ENCODE measurements around the gene RNU6-9. TPM values are rescaled to one million over a fixed set of nuclear protein-coding genes. Genes with fewer than 3 reads are reported as not detected.

The RNU6-9 gene
- total and polyA plus RNA-seq, 2 donors (not counting 1 experiment from before 2014, with no cell fraction given) = not detected

Small RNAs within 50 kb of the gene (small RNA-seq; reads per million reads assigned to genes)
- 4.6 reads per million, percentile 65 among the genes with 10 or more reads in this experiment for gene RNU6-9 (ENCODE audit: insufficient read length, low read depth, low replicate concordance)

Other genes with a start within 250 kb of the RNU6-9 start
- 74.3 and 88.8 TPM in 2 replicates for gene RNF126, start 230.3 kb upstream of the RNU6-9 start, total RNA-seq
- gene RNF126, start 230.3 kb upstream of the RNU6-9 start, polyA plus RNA-seq = 99.6 and 118 TPM in 2 replicates
- gene FSTL3, start 217.1 kb upstream of the RNU6-9 start, total RNA-seq = 5.6 and 5.8 TPM in 2 replicates
- 2.6 and 5.8 TPM in 2 replicates for gene FSTL3, start 217.1 kb upstream of the RNU6-9 start, polyA plus RNA-seq
- gene PRSS57, start 198.0 kb upstream of the RNU6-9 start, total RNA-seq = not detected in 2 replicates
- not detected in 2 replicates for gene PRSS57, start 198.0 kb upstream of the RNU6-9 start, polyA plus RNA-seq
- gene PALM, start 184.5 kb upstream of the RNU6-9 start, total RNA-seq = not detected in 2 replicates
- gene PALM, start 184.5 kb upstream of the RNU6-9 start, polyA plus RNA-seq = 0.15 and 0.53 TPM in 2 replicates
- gene MISP, start 142.4 kb upstream of the RNU6-9 start, total RNA-seq = not detected in 2 replicates
- not detected in 2 replicates for gene MISP, start 142.4 kb upstream of the RNU6-9 start, polyA plus RNA-seq
- 304 and 309 TPM in 2 replicates for gene PTBP1, start 96.0 kb upstream of the RNU6-9 start, total RNA-seq
- gene PTBP1, start 96.0 kb upstream of the RNU6-9 start, polyA plus RNA-seq = 137 and 154 TPM in 2 replicates
- gene PLPPR3, start 71.5 kb upstream of the RNU6-9 start, total RNA-seq = not detected in 2 replicates
- gene PLPPR3, start 71.5 kb upstream of the RNU6-9 start, polyA plus RNA-seq = not detected in 2 replicates
- gene AZU1, start 65.6 kb upstream of the RNU6-9 start, total RNA-seq = 0.44 and 0.70 TPM in 2 replicates
- 0.13 and 0.59 TPM in 2 replicates for gene AZU1, start 65.6 kb upstream of the RNU6-9 start, polyA plus RNA-seq
- not detected in 2 replicates for gene PRTN3, start 52.5 kb upstream of the RNU6-9 start, total RNA-seq
- gene PRTN3, start 52.5 kb upstream of the RNU6-9 start, polyA plus RNA-seq = not detected in 2 replicates
- gene ELANE, start 41.2 kb upstream of the RNU6-9 start, total RNA-seq = not detected in 2 replicates
- 0.18 TPM in 1 of 2 replicates, not detected in the other for gene ELANE, start 41.2 kb upstream of the RNU6-9 start, polyA plus RNA-seq
- 0.79 and 0.87 TPM in 2 replicates for gene CFD, start 33.8 kb upstream of the RNU6-9 start, total RNA-seq
- 2.9 and 6.6 TPM in 2 replicates for gene CFD, start 33.8 kb upstream of the RNU6-9 start, polyA plus RNA-seq
- gene MED16, start 297 bp upstream of the RNU6-9 start, total RNA-seq = 85.0 and 88.6 TPM in 2 replicates
- 60.3 and 85.3 TPM in 2 replicates for gene MED16, start 297 bp upstream of the RNU6-9 start, polyA plus RNA-seq
- 165 and 176 TPM in 2 replicates for gene R3HDM4, start 19.7 kb downstream of the RNU6-9 start, total RNA-seq
- 168 and 185 TPM in 2 replicates for gene R3HDM4, start 19.7 kb downstream of the RNU6-9 start, polyA plus RNA-seq
- 0.56 and 0.79 TPM in 2 replicates for gene KISS1R, start 23.8 kb downstream of the RNU6-9 start, total RNA-seq
- 0.55 and 1.3 TPM in 2 replicates for gene KISS1R, start 23.8 kb downstream of the RNU6-9 start, polyA plus RNA-seq
- gene ARID3A, start 32.6 kb downstream of the RNU6-9 start, total RNA-seq = 60.5 and 66.7 TPM in 2 replicates
- 16.5 and 22.9 TPM in 2 replicates for gene ARID3A, start 32.6 kb downstream of the RNU6-9 start, polyA plus RNA-seq
- 50.5 and 60.5 TPM in 2 replicates for gene WDR18, start 90.9 kb downstream of the RNU6-9 start, total RNA-seq
- gene WDR18, start 90.9 kb downstream of the RNU6-9 start, polyA plus RNA-seq = 29.6 and 48.5 TPM in 2 replicates
- 0.10 and 0.42 TPM in 2 replicates for gene GRIN3B, start 106.9 kb downstream of the RNU6-9 start, total RNA-seq
- gene GRIN3B, start 106.9 kb downstream of the RNU6-9 start, polyA plus RNA-seq = 0.07 and 0.10 TPM in 2 replicates
- gene TMEM259, start 127.6 kb downstream of the RNU6-9 start, total RNA-seq = 373 and 377 TPM in 2 replicates
- 607 and 730 TPM in 2 replicates for gene TMEM259, start 127.6 kb downstream of the RNU6-9 start, polyA plus RNA-seq
- not detected in 2 replicates for gene RNU6-2, start 128.0 kb downstream of the RNU6-9 start, total RNA-seq
- gene RNU6-2, start 128.0 kb downstream of the RNU6-9 start, polyA plus RNA-seq = not detected in 2 replicates
- gene CNN2, start 133.1 kb downstream of the RNU6-9 start, total RNA-seq = 186 and 198 TPM in 2 replicates
- gene CNN2, start 133.1 kb downstream of the RNU6-9 start, polyA plus RNA-seq = 301 and 325 TPM in 2 replicates
- gene ABCA7, start 146.6 kb downstream of the RNU6-9 start, total RNA-seq = 192 and 206 TPM in 2 replicates
- 281 and 425 TPM in 2 replicates for gene ABCA7, start 146.6 kb downstream of the RNU6-9 start, polyA plus RNA-seq
- gene ARHGAP45, start 173.7 kb downstream of the RNU6-9 start, total RNA-seq = 490 and 523 TPM in 2 replicates
- gene ARHGAP45, start 173.7 kb downstream of the RNU6-9 start, polyA plus RNA-seq = 488 and 579 TPM in 2 replicates
- gene POLR2E, start 201.9 kb downstream of the RNU6-9 start, total RNA-seq = 103 and 106 TPM in 2 replicates
- gene POLR2E, start 201.9 kb downstream of the RNU6-9 start, polyA plus RNA-seq = 84.5 and 121 TPM in 2 replicates
- 202 and 213 TPM in 2 replicates for gene GPX4, start 210.5 kb downstream of the RNU6-9 start, total RNA-seq
- 303 and 317 TPM in 2 replicates for gene GPX4, start 210.5 kb downstream of the RNU6-9 start, polyA plus RNA-seq

Data from B cell (primary cell).